HG03457 (cell line): Measurements from ENCODE around the gene ELAVL3.
"Not testable (repeated sequence)": the region's sequence is repeated elsewhere in the genome, so short reads cannot be mapped to it uniquely, and the experiment has no call there.

ENCODE experiments used
- ATAC-seq: cut with Tn5 transposase; IDR thresholded peaks from one replicate; pipeline ENCODE4 v1.9.1; 2021; ENCODE audit warnings: moderate number of reproducible peaks; ENCODE audit not compliant: unreplicated experiment

Gene ELAVL3

DNA sequence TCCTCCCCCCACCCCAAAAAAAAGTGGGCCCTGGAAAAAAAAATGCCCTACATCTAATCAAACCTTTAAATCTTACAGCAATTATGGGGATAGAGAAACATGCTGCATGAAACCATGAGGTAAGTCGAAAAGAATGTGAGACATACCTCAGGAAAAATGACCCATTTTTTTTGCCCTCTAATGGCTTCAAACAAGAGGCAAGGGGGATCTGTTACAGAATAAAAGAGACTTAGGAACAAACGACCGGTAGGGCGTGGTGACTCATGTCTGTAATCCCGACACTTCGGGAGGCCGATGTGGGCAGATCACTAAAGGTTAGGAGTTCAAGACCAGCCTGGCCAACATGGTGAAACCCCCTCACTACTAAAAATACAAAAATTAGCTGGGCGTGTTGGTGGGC, 70.2 kb downstream of the ELAVL3 start:
- no peak for ATAC-seq

DNA sequence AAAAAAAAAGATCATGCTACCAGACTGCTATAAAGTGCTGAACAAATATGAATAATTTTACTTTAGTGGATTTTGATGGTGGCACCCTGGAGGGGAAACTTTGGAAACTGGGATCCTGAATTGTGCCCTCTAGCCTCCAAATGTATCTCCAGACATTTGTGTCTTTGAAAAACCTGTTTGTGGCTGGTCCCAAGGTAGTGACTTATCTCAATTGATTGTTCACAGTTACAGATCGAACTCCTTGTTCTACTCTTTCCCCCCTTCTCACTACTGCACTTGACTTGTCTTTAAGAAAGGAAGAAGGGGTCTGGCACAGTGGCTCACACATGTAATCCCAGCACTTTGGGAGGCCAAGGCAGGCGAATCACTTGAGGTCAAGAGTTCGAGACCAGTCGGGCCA, 72.3 kb downstream of the ELAVL3 start:
- no peak for ATAC-seq

DNA sequence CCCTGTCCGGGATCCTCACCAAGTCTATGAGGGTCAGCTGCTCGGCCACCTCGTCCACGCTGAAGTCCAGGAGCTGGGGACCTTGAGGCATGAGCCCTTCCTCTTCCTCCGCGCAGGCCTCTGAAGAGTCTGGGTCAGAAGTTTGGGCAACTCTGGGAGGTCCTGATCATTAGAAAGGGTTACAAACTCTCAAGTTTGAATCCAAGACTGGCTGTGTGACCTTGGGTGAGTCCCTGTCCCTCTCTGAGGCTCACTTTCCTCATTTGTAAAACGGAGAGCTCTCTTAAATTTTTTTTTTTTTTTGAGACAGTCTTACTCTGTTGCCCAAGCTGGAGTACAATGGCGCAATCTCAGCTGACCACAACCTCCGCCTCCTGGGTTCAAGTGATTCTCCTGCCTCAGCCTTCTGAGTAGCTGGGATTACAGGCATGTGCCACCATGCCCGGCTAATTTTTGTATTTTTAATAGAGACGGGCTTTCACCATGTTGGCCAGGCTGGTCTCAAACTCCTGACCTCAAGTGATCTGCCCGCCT, 74.1 kb downstream of the ELAVL3 start:
- not testable (repeated sequence) for ATAC-seq

DNA sequence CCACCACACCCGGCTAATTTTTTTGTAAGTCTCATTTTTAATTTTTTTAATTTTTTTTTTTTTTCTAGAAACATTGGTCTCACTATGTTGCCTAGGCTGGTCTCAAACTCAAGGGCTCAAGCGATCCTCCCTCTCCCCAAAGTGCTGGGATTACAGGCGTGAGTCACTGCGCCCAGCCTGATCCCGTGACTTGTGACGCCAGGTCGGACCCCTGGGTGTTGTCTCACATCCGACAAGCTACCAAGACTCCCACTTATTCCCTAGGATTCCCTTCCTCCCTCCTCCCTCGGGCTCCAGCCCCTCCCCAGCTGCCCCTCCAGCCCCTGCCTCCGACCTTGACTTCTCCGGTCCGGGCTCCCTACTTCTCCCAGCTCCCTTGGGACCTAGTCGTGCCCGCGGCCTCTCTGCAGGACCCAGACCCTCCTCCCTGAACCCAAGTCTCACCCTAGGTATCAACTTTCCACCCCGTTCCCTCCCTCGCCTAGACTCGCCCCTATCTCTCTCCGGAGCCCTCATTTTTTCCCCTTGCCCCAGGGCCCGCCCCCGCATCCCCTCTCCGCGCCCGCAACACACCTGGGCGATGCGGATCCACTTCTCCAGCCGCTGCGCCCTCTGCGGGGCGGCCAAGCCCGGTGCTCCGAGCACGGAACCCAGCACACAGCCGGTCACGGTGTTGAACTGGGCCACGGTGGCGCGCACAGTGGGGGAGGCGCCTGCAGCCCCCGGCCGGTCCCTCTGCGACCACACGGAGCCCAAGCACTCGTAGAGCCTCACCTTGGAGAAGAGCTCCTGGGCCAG, 74.8 kb downstream of the ELAVL3 start:
- ATAC-seq: no peak

DNA sequence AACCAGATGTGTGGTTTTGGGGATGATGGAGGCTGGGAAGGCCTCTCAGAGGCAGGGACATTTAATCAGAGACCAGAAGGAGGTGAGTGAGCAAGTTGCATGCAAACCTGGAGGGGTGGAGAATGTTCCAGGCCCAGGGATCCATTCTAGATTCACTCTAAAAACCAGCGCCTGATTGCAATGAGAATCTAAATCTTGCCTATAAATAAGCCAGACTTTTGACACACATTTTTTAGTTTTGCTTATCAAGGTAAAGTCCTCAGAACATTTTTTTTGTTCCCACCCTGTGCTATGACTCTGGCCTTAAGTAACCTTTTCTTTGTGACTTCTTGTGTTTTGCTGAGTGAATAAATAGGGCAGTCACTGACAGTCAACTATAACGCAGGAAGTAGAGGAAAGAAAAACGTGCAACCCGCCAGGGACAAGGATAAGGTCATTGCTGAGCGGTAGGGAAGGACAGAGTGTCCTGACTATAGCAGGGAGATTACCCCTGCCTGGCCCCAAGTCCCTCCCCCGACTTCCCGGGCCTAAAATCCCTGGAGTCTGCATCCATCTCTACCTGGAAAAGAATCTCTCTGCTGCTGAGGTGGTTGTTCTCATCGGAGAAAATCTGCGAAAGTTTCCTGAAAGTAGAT, 76.1 kb downstream of the ELAVL3 start:
- ATAC-seq: no peak

DNA sequence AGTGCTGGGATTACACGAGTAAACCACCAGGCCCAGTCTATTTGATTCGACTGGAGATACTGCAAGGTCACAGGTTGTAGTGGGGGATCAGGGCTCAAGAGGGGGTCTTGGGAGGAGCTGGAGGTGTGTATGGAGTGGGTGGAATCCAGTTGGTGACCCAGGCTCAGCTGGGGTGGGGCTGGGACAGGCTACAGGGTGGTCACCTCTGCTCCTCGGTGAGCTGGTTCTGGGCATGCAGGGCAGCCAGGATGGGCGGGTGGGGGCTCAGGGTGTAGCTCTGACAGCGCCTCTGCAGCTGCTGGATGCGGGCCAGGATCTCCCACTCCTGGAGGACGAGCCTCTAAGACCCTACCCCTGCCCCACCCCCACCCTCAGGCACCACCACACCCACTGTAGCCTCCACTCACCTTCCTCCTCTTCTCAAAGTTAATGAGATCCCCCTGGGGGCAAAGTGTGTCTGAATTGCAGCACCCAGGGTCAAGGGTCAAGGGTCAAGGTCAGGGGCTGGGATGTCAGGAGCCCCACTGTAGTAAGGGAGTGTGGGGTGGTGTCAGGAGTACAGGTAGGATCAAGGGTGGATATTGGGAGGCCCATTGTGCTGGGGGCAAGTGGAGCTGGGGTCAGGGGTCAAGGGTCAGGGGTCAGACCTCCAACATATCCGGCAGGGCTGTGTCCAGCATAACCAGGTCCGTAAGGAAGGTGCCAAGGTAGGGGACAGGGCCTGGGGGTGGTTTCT, 78.9 kb downstream of the ELAVL3 start:
- ATAC-seq: no peak
